Measurements from ENCODE around the gene RLN3. TPM values are rescaled to one million over a fixed set of nuclear protein-coding genes. Genes with fewer than 3 reads are reported as not detected.

The RLN3 gene
- total and polyA plus RNA-seq, 2 of the 8 experiments (the other 6 are each of a cell fraction or from before 2014, with no cell fraction given) = not detected

DNA sequence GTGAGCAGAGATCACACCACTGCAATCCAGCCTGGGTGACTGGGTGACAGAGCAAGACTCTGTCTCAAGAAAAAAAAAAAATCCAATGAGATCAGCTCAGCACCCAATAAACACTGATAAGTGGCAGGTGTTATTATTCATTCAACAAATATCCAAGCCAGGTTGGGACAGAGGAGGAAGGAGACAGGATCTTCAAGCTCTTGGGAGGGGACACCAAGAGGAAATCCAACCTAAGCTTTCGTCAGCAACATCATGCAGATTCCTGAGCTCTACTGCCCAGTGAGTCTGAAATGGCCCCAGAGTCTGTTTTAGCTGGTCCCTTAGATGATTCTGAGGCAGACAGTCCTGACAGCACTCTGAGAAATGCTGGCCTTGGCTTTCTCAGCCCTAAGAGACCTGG is 29.5 kb upstream of the RLN3 start:
- Histone ChIP-seq H3K9me3 (ENCODE audit: insufficient read depth in 2 of 2, low read depth in 1 of 2, low read length in 1 of 2) (peaks cover 6 to 12% of the 10 kb centered on the region in 2 experiments; a peak in 3 of 4 replicates), H3K79me1 (ENCODE audit: low read depth, low read length) (peaks cover 9% of the 10 kb centered on the region), H3K4me1 (replicated peaks in 1 of 4; ENCODE audit: control insufficient read depth in 3 of 4, insufficient read depth in 4 of 4, low read length in 3 of 4) (no peaks in the 10 kb centered on the region; a peak in 3 of 7 replicates), H3K18ac (ENCODE audit: extremely low read depth, low read length) (no peak overlapping the region), H2AFZ (ENCODE audit: low read length) (no peak overlapping the region), H3K23ac (ENCODE audit: insufficient read length) (no peak overlapping the region), H2BK15ac (ENCODE audit: low read length) (no peak overlapping the region), H2BK20ac (ENCODE audit: low read length) (no peak overlapping the region), H3K36me3 (ENCODE audit: control insufficient read depth in 2 of 4, insufficient read depth in 4 of 4, low read length in 3 of 4) (peaks cover 0 to 7% (median 0%) of the 10 kb centered on the region in 4 experiments; a peak in 3 of 8 replicates), H2BK120ac (replicated peaks; ENCODE audit: low read depth, low read length) (no peak overlapping the region), H3K79me2 (ENCODE audit: control insufficient read depth in 1 of 2, insufficient read depth in 2 of 2, low read length in 2 of 2) (peaks cover 0 to 3% of the 10 kb centered on the region in 2 experiments; a peak in 1 of 4 replicates), H3K27me3 (replicated peaks in 1 of 4; ENCODE audit: control insufficient read depth in 3 of 4, extremely low read depth in 1 of 4, insufficient read depth in 3 of 4, low read length in 3 of 4) (no peaks in the 10 kb centered on the region), H3K56ac (replicated peaks; ENCODE audit: insufficient read length, low read depth, low read length) (no peak overlapping the region), H2BK12ac (ENCODE audit: low read depth, low read length) (no peak overlapping the region), H3K4me3 (ENCODE audit: extremely low read depth in 1 of 4, insufficient read depth in 2 of 4, low read depth in 3 of 4, low read length in 4 of 4) (no peak overlapping the region), H4K8ac (ENCODE audit: extremely low read depth, insufficient read depth, low read length) (no peak overlapping the region), H3K9ac (replicated peaks in 1 of 4; ENCODE audit: extremely low read depth in 1 of 4, low read depth in 3 of 4, low read length in 3 of 4) (no peak overlapping the region), H3K4ac (replicated peaks; ENCODE audit: insufficient read length, low read depth, low read length) (no peak overlapping the region), H2BK5ac (ENCODE audit: low read depth, low read length) (no peak overlapping the region), H4K91ac (replicated peaks; ENCODE audit: insufficient read length, low read length) (no peak overlapping the region), H4K20me1 (replicated peaks in 1 of 2; ENCODE audit: control insufficient read depth in 1 of 2, insufficient read depth in 2 of 2, low read length in 2 of 2) (peaks cover under 1 to 3% of the 10 kb centered on the region in 2 experiments), H3K14ac (ENCODE audit: insufficient read length) (no peak overlapping the region), H3K27ac (ENCODE audit: low read depth, low read length) (no peak overlapping the region), H2AK5ac (ENCODE audit: low read depth, low read length) (no peak overlapping the region), H3K4me2 (ENCODE audit: insufficient read depth in 1 of 2, low read depth in 2 of 2, low read length in 2 of 2) (no peak overlapping the region), H4K5ac (ENCODE audit: insufficient read length, low read depth, low read length) (no peak overlapping the region), H3K23me2 (ENCODE audit: low read depth, low read length) (no peaks in the 10 kb centered on the region)
- no peak for FAIRE-seq
- WGBS, 2 experiments (ENCODE audit: extremely low coverage in 1 of 2, insufficient coverage in 1 of 2, insufficient read length in 1 of 2, insufficient replicate concordance in 2 of 2, low coverage in 1 of 2, low lambda C conversion rate in 2 of 2, missing lambda C conversion rate in 1 of 2) = 92% methylated on average over 1 of the region's 1 CpG; no CpG with 5 or more reads in 1 of the 2 experiments
- DNase-seq (ENCODE audit: low read depth in 1 of 2, low spot score in 2 of 2) = no peak
- CTCF ChIA-PET (ENCODE audit: partially characterized antibody) = interaction anchor here (0.5 to 1.5 kb wide), 6 partner anchors 9 to 236 kb away, joined by 3 to 6 read pairs (median 4); partner anchors contain the start of gene IL27RA
- POLR2A ChIA-PET (ENCODE audit: partially characterized antibody) = interaction anchor here (4.7 kb wide), 1 partner anchor 7 kb away, joined by 16 read pairs; the partner anchor contains the start of gene RFX1
- TF ChIP-seq, protein P1, sequence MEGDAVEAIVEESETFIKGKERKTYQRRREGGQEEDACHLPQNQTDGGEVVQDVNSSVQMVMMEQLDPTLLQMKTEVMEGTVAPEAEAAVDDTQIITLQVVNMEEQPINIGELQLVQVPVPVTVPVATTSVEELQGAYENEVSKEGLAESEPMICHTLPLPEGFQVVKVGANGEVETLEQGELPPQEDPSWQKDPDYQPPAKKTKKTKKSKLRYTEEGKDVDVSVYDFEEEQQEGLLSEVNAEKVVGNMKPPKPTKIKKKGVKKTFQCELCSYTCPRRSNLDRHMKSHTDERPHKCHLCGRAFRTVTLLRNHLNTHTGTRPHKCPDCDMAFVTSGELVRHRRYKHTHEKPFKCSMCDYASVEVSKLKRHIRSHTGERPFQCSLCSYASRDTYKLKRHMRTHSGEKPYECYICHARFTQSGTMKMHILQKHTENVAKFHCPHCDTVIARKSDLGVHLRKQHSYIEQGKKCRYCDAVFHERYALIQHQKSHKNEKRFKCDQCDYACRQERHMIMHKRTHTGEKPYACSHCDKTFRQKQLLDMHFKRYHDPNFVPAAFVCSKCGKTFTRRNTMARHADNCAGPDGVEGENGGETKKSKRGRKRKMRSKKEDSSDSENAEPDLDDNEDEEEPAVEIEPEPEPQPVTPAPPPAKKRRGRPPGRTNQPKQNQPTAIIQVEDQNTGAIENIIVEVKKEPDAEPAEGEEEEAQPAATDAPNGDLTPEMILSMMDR (IDR thresholded peaks at IDR 0.05; ENCODE audit: control extremely low read depth in 1 of 3, insufficient read depth in 1 of 3, low read depth in 1 of 3, low read length in 3 of 3) = no peak
- no peak for TF ChIP-seq EP300 (IDR thresholded peaks at IDR 0.05; ENCODE audit: borderline replicate concordance in 1 of 2, low read depth in 2 of 2, low read length in 2 of 2)
- TF ChIP-seq, protein P2, sequence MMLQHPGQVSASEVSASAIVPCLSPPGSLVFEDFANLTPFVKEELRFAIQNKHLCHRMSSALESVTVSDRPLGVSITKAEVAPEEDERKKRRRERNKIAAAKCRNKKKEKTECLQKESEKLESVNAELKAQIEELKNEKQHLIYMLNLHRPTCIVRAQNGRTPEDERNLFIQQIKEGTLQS (IDR thresholded peaks at IDR 0.05; ENCODE audit: insufficient read depth, low read depth, low read length) = no peak
- no peak for TF ChIP-seq NRF1 (IDR thresholded peaks at IDR 0.05; ENCODE audit: low read depth, low read length)
- no peak for TF ChIP-seq SP4 (IDR thresholded peaks at IDR 0.05; ENCODE audit: low read length)
- no peak for TF ChIP-seq EZH2 (IDR thresholded peaks at IDR 0.05; ENCODE audit: low read depth, low read length, severe bottlenecking)
- no peak for TF ChIP-seq BACH1 (IDR thresholded peaks at IDR 0.05; ENCODE audit: low read length)
- TF ChIP-seq CTBP2 (IDR thresholded peaks at IDR 0.05; ENCODE audit: borderline replicate concordance, insufficient read depth, insufficient read length, low read length) = no peak
- no peak for TF ChIP-seq SRF (IDR thresholded peaks at IDR 0.05; ENCODE audit: low read depth, low read length)
- no peak for TF ChIP-seq SIRT6 (IDR thresholded peaks at IDR 0.05; ENCODE audit: low read length)
